HEK293 (cell line): ENCODE measurements around the gene SERINC1.

Experiments used
- CTCF ChIA-PET: fragments of 350-600 bp; formaldehyde crosslinking; extraction: SDS; loops from one replicate; lab custom pipeline; 2021; ENCODE audit warnings: antibody characterized with exemption; lab: Yijun Ruan, JAX
- POLR2A ChIA-PET: fragments of 300-600 bp; formaldehyde crosslinking; extraction: SDS; loops from one replicate; lab custom pipeline; 2020; ENCODE audit warnings: antibody characterized with exemption, inconsistent platforms; lab: Yijun Ruan, JAX
- H3K27ac ChIP-seq: fragments of 200-500 bp; sonication (Bioruptor generic); 2 replicates; pipeline ENCODE4 v1.5.1; 2014; ENCODE audit warnings: low read depth, low read length, control low read depth, inconsistent platforms; ENCODE audit errors: extremely low read depth
- H3K36me3 ChIP-seq, 2 experiments: fragments of 200-500 bp in 1 of 2; sonication (Bioruptor generic) in 1 of 2; 1 replicate in 1 of 2; 2 replicates in 1 of 2; pipeline ENCODE4 v1.5.1; 2014 to 2017; ENCODE audit warnings: inconsistent platforms in 2 of 2, low read length in 2 of 2; ENCODE audit not compliant: control insufficient read depth in 2 of 2, insufficient read depth in 1 of 2
- H3K4me1 ChIP-seq: fragments of 200-500 bp; sonication (Bioruptor generic); 2 replicates; pipeline ENCODE4 v1.5.1; 2014; ENCODE audit warnings: mild to moderate bottlenecking, low read length, inconsistent platforms; ENCODE audit not compliant: control insufficient read depth, insufficient read depth
- H3K4me3 ChIP-seq: 2 replicates; pipeline ENCODE4 v1.5.1; 2011; ENCODE audit warnings: low read depth, mild to moderate bottlenecking, control low read depth, low read length, moderate library complexity
- H3K9me3 ChIP-seq: fragments of 200-500 bp; sonication (Bioruptor generic); 2 replicates; pipeline ENCODE4 v1.5.1; 2014; ENCODE audit warnings: low read depth, low read length, inconsistent platforms; ENCODE audit not compliant: control insufficient read depth, insufficient read depth
- GLI2 ChIP-seq: fragments of 450-650 bp; formaldehyde crosslinking; IDR thresholded peaks from 2 replicates; pipeline ENCODE4; 2017; ENCODE audit warnings: missing biosample characterization, missing genetic modification characterization, low read depth, borderline replicate concordance
- GLIS1 ChIP-seq: fragments of 450-650 bp; formaldehyde crosslinking; IDR thresholded peaks from 2 replicates; pipeline ENCODE4 v1.5.1; 2016; ENCODE audit warnings: missing biosample characterization, missing genetic modification characterization
- KLF1 ChIP-seq: fragments of 450-650 bp; formaldehyde crosslinking; IDR thresholded peaks from 2 replicates; pipeline ENCODE4 v1.5.1; 2016; ENCODE audit warnings: missing biosample characterization, missing genetic modification characterization
- OSR2 ChIP-seq: fragments of 450-650 bp; formaldehyde crosslinking; IDR thresholded peaks from 2 replicates; pipeline ENCODE4 v1.5.1; 2016; ENCODE audit warnings: missing biosample characterization, missing genetic modification characterization
- WT1 ChIP-seq: fragments of 450-650 bp; formaldehyde crosslinking; IDR thresholded peaks from 2 replicates; pipeline ENCODE4 v1.5.1; 2016; ENCODE audit warnings: missing biosample characterization, missing genetic modification characterization
- ZBTB21 ChIP-seq: fragments of 450-650 bp; formaldehyde crosslinking; IDR thresholded peaks from 2 replicates; pipeline ENCODE4 v1.5.1; 2017; ENCODE audit warnings: missing biosample characterization, missing genetic modification characterization
- ZFP3 ChIP-seq: fragments of 450-650 bp; formaldehyde crosslinking; IDR thresholded peaks from 2 replicates; pipeline ENCODE4 v1.5.1; 2016; ENCODE audit warnings: low read depth, missing biosample characterization, missing genetic modification characterization
- ZNF133 ChIP-seq: fragments of 450-650 bp; formaldehyde crosslinking; IDR thresholded peaks from 2 replicates; pipeline ENCODE4 v1.5.1; 2016; ENCODE audit warnings: missing biosample characterization, missing genetic modification characterization
- ZNF221 ChIP-seq: fragments of 450-650 bp; formaldehyde crosslinking; IDR thresholded peaks from 2 replicates; pipeline ENCODE4 v1.5.1; 2017; ENCODE audit warnings: missing biosample characterization, missing genetic modification characterization, borderline replicate concordance
- ZNF324 ChIP-seq: fragments of 450-650 bp; formaldehyde crosslinking; IDR thresholded peaks from 2 replicates; pipeline ENCODE4 v1.5.1; 2016; ENCODE audit warnings: missing biosample characterization, missing genetic modification characterization
- ZNF341 ChIP-seq: fragments of 450-650 bp; formaldehyde crosslinking; IDR thresholded peaks from 2 replicates; pipeline ENCODE4; 2016; ENCODE audit warnings: low read depth, missing biosample characterization, missing genetic modification characterization
- ZNF391 ChIP-seq: fragments of 450-650 bp; formaldehyde crosslinking; IDR thresholded peaks from 2 replicates; pipeline ENCODE4 v1.5.1; 2016; ENCODE audit warnings: low read depth, missing biosample characterization, missing genetic modification characterization, borderline replicate concordance
- ZNF433 ChIP-seq: fragments of 450-650 bp; formaldehyde crosslinking; IDR thresholded peaks from 2 replicates; pipeline ENCODE4 v1.5.1; 2016; ENCODE audit warnings: missing biosample characterization, missing genetic modification characterization, low read depth
- ZNF610 ChIP-seq: fragments of 450-650 bp; formaldehyde crosslinking; IDR thresholded peaks from 2 replicates; pipeline ENCODE4 v1.5.1; 2016; ENCODE audit warnings: missing biosample characterization, missing genetic modification characterization, borderline replicate concordance
- ZNF670 ChIP-seq: fragments of 450-650 bp; formaldehyde crosslinking; IDR thresholded peaks from 2 replicates; pipeline ENCODE4 v1.5.1; 2016; ENCODE audit warnings: missing biosample characterization, missing genetic modification characterization, low read depth
- ZNF792 ChIP-seq: fragments of 450-650 bp; formaldehyde crosslinking; IDR thresholded peaks from 2 replicates; pipeline ENCODE4 v1.5.1; 2016; ENCODE audit warnings: missing biosample characterization, missing genetic modification characterization
- TF ChIP-seq, protein P1 (sequence below): fragments of 450-650 bp; formaldehyde crosslinking; IDR thresholded peaks from 2 replicates; pipeline ENCODE4 v1.5.1; 2016; ENCODE audit warnings: missing biosample characterization, missing genetic modification characterization
- TF ChIP-seq, protein P2 (sequence below): fragments of 450-650 bp; formaldehyde crosslinking; IDR thresholded peaks from 2 replicates; pipeline ENCODE4 v1.5.1; 2016; ENCODE audit warnings: missing biosample characterization, missing genetic modification characterization
- TF ChIP-seq, protein P3 (sequence below): fragments of 450-650 bp; formaldehyde crosslinking; IDR thresholded peaks from 2 replicates; pipeline ENCODE4 v1.5.1; 2016; ENCODE audit warnings: missing biosample characterization, missing genetic modification characterization
- TF ChIP-seq, protein P4 (sequence below): fragments of 450-650 bp; formaldehyde crosslinking; IDR thresholded peaks from 2 replicates; pipeline ENCODE4 v1.5.1; 2016; ENCODE audit warnings: missing biosample characterization, missing genetic modification characterization
- TF ChIP-seq, protein P5 (sequence below): fragments of 450-650 bp; formaldehyde crosslinking; IDR thresholded peaks from 2 replicates; pipeline ENCODE4 v1.5.1; 2016; ENCODE audit warnings: missing biosample characterization, missing genetic modification characterization

The SERINC1 gene

DNA sequence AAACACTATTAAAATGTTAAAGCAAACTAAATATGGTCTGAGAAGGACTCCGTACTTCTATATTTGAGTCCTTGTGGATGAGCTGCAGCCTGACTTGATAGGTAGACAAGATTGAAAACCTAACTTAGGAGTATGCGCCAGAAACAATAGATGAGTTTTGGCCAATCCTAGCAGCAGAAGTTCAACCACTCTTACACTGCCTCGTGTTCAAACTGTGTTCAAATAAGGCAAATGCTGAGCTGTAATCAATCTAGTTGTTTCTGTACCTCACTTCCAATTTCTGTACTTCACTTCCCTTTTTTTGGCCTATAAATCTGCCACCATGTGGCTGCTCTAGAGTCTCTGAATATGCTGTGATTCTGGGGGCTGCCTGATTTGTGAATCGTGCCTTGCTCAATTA lies 13.2 kb upstream of the SERINC1 start (continued):
- TF ChIP-seq, protein P1, sequence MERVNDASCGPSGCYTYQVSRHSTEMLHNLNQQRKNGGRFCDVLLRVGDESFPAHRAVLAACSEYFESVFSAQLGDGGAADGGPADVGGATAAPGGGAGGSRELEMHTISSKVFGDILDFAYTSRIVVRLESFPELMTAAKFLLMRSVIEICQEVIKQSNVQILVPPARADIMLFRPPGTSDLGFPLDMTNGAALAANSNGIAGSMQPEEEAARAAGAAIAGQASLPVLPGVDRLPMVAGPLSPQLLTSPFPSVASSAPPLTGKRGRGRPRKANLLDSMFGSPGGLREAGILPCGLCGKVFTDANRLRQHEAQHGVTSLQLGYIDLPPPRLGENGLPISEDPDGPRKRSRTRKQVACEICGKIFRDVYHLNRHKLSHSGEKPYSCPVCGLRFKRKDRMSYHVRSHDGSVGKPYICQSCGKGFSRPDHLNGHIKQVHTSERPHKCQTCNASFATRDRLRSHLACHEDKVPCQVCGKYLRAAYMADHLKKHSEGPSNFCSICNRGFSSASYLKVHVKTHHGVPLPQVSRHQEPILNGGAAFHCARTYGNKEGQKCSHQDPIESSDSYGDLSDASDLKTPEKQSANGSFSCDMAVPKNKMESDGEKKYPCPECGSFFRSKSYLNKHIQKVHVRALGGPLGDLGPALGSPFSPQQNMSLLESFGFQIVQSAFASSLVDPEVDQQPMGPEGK (tag by site-specific recombination), result no peak
- TF ChIP-seq ZNF670 (tag by site-specific recombination) (no peak), KLF1 (no peak), OSR2 (tag by site-specific recombination) (no peak), ZNF792 (no peak), ZNF324 (tag by site-specific recombination) (no peak)

DNA sequence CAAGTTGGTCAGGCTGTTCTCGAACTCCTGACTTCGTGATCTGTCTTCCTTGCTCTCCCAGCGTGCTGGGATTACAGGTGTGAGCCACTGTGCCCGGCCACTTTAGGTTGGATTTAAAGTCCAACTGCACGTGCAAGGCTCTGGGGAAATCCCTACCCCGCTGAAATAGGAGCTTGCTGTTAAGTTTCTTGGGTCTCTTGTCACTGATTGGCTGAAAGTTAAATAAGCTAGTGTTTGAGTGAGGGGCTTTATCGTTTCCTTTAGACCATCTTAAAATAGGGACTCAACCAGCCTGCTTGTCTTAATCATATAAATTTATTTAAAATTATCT lies 11.1 kb upstream of the SERINC1 start:
- H3K36me3 ChIP-seq, result no peaks in the 10 kb centered on the region
- POLR2A ChIA-PET, result no interaction called here
- no peak overlapping the region for H3K4me3 ChIP-seq
- CTCF ChIA-PET, result interaction anchor here (1.1 to 2.6 kb wide), 3 partner anchors 9 to 244 kb away, joined by 4 to 26 read pairs (median 5); no protein-coding TSS in a partner anchor
- no peaks in the 10 kb centered on the region for H3K4me1 ChIP-seq
- no peak overlapping the region for H3K27ac ChIP-seq
- no peaks in the 10 kb centered on the region for H3K9me3 ChIP-seq
- TF ChIP-seq ZNF341, result no peak
- no peak for TF ChIP-seq ZNF433 (tag by site-specific recombination)
- TF ChIP-seq, protein P2, sequence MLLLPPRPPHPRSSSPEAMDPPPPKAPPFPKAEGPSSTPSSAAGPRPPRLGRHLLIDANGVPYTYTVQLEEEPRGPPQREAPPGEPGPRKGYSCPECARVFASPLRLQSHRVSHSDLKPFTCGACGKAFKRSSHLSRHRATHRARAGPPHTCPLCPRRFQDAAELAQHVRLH (tag by site-specific recombination), result no peak
- TF ChIP-seq, protein P3, sequence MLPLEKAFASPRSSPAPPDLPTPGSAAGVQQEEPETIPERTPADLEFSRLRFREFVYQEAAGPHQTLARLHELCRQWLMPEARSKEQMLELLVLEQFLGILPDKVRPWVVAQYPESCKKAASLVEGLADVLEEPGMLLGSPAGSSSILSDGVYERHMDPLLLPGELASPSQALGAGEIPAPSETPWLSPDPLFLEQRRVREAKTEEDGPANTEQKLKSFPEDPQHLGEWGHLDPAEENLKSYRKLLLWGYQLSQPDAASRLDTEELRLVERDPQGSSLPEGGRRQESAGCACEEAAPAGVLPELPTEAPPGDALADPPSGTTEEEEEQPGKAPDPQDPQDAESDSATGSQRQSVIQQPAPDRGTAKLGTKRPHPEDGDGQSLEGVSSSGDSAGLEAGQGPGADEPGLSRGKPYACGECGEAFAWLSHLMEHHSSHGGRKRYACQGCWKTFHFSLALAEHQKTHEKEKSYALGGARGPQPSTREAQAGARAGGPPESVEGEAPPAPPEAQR, result no peak

DNA sequence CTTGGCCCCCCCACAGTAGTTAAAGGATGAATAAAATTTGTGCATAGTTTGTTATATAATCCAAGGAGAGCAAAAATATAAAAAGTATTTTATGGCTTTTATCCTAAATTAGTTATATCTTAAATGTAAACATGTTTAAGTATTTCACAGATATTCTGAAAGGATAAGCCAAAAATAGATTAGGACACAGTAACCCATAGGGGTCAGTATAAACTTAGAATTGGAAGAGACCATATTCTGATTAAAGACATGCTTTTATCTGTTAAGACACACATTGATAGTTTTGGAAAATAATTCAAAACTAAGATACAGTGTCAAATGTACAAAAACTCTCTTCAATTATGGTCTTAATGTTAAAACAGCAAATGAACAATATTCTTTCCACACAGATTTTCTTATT lies 4.5 kb upstream of the SERINC1 start:
- ChIA-PET POLR2A (no interaction called here), CTCF (interaction anchor here (0.9 to 4.3 kb wide), 2 partner anchors 54 to 251 kb away, joined by 5 to 26 read pairs; no protein-coding TSS in a partner anchor)
- no peak overlapping the region for H3K27ac ChIP-seq
- H3K36me3 ChIP-seq, result no peaks in the 10 kb centered on the region
- H3K9me3 ChIP-seq, result no peaks in the 10 kb centered on the region
- no peaks in the 10 kb centered on the region for H3K4me1 ChIP-seq
- H3K4me3 ChIP-seq, result no peak overlapping the region
- TF ChIP-seq ZNF221 (tag by site-specific recombination) (no peak), ZNF133 (tag by site-specific recombination) (no peak), GLI2 (tag by site-specific recombination) (no peak), ZNF610 (tag by site-specific recombination) (no peak), ZNF391 (tag by site-specific recombination) (no peak), ZFP3 (no peak), WT1 (tag by site-specific recombination) (no peak), ZBTB21 (tag by site-specific recombination) (no peak), GLIS1 (no peak)
- TF ChIP-seq, protein P3, result no peak
- TF ChIP-seq, protein P4, sequence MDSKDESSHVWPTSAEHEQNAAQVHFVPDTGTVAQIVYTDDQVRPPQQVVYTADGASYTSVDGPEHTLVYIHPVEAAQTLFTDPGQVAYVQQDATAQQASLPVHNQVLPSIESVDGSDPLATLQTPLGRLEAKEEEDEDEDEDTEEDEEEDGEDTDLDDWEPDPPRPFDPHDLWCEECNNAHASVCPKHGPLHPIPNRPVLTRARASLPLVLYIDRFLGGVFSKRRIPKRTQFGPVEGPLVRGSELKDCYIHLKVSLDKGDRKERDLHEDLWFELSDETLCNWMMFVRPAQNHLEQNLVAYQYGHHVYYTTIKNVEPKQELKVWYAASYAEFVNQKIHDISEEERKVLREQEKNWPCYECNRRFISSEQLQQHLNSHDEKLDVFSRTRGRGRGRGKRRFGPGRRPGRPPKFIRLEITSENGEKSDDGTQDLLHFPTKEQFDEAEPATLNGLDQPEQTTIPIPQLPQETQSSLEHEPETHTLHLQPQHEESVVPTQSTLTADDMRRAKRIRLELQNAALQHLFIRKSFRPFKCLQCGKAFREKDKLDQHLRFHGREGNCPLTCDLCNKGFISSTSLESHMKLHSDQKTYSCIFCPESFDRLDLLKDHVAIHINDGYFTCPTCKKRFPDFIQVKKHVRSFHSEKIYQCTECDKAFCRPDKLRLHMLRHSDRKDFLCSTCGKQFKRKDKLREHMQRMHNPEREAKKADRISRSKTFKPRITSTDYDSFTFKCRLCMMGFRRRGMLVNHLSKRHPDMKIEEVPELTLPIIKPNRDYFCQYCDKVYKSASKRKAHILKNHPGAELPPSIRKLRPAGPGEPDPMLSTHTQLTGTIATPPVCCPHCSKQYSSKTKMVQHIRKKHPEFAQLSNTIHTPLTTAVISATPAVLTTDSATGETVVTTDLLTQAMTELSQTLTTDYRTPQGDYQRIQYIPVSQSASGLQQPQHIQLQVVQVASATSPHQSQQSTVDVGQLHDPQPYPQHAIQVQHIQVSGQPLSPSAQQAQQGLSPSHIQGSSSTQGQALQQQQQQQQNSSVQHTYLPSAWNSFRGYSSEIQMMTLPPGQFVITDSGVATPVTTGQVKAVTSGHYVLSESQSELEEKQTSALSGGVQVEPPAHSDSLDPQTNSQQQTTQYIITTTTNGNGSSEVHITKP (tag by site-specific recombination), result peak; percentile 53
- TF ChIP-seq, protein P5, sequence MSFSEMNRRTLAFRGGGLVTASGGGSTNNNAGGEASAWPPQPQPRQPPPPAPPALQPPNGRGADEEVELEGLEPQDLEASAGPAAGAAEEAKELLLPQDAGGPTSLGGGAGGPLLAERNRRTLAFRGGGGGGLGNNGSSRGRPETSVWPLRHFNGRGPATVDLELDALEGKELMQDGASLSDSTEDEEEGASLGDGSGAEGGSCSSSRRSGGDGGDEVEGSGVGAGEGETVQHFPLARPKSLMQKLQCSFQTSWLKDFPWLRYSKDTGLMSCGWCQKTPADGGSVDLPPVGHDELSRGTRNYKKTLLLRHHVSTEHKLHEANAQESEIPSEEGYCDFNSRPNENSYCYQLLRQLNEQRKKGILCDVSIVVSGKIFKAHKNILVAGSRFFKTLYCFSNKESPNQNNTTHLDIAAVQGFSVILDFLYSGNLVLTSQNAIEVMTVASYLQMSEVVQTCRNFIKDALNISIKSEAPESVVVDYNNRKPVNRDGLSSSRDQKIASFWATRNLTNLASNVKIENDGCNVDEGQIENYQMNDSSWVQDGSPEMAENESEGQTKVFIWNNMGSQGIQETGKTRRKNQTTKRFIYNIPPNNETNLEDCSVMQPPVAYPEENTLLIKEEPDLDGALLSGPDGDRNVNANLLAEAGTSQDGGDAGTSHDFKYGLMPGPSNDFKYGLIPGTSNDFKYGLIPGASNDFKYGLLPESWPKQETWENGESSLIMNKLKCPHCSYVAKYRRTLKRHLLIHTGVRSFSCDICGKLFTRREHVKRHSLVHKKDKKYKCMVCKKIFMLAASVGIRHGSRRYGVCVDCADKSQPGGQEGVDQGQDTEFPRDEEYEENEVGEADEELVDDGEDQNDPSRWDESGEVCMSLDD, result no peak
